CD8-positive, alpha-beta memory T cell (primary cell): ENCODE results near the gene GPC6. TPM values are rescaled to one million over a fixed set of nuclear protein-coding genes. Genes with fewer than 3 reads are reported as not detected.

Experiments
- CTCF ChIA-PET: fragments of 350-600 bp; sonication (Branson Sonifier 250); formaldehyde crosslinking; loops from one replicate; lab custom pipeline; 2021; ENCODE audit warnings: antibody characterized with exemption; lab: Charles Lee
- POLR2A ChIA-PET: fragments of 350-600 bp; sonication (Branson Sonifier 250); formaldehyde crosslinking; loops from one replicate; lab custom pipeline; 2021; ENCODE audit warnings: antibody characterized with exemption; lab: Charles Lee
- DNase-seq, 5 donors: peaks; one replicate each; pipeline versions ENCODE4 v3.0.0 to v3.0.0-alpha.2; 2020 to 2022; ENCODE audit warnings: mixed read lengths in 1 of 5
- H3K27ac ChIP-seq: one replicate; pipeline ENCODE4 v1.7.0; 2013; ENCODE audit warnings: low read depth, mild to moderate bottlenecking, low read length, moderate library complexity
- H3K27me3 ChIP-seq: 2 replicates; pipeline ENCODE4 v1.7.0; 2013; ENCODE audit warnings: low read length, mild to moderate bottlenecking; ENCODE audit not compliant: insufficient read depth, poor library complexity, severe bottlenecking
- H3K36me3 ChIP-seq: 2 replicates; pipeline ENCODE4 v1.7.0; 2013; ENCODE audit warnings: mild to moderate bottlenecking, low read length, moderate library complexity; ENCODE audit not compliant: insufficient read depth
- H3K4me1 ChIP-seq: 2 replicates; pipeline ENCODE4 v1.7.0; 2013; ENCODE audit warnings: mild to moderate bottlenecking, low read length, moderate library complexity; ENCODE audit not compliant: insufficient read depth
- H3K4me3 ChIP-seq: 2 replicates; pipeline ENCODE4 v1.7.0; 2013; ENCODE audit warnings: mild to moderate bottlenecking, low read length
- H3K9me3 ChIP-seq: 2 replicates; pipeline ENCODE4 v1.7.0; 2013; ENCODE audit warnings: mild to moderate bottlenecking, low read length
- H3K27ac Mint-ChIP-seq, 8 donors: one replicate each; pipeline ENCODE4 v1.8.0; 2020 to 2021; ENCODE audit warnings: mixed read lengths in 8 of 8, mild to moderate bottlenecking in 6 of 8, inconsistent platforms in 3 of 8, moderate library complexity in 3 of 8
- H3K27me3 Mint-ChIP-seq, 2 donors: one replicate each; pipeline ENCODE4 v1.8.0; 2020 to 2021; ENCODE audit warnings: mixed read lengths in 2 of 2, mild to moderate bottlenecking in 1 of 2, moderate library complexity in 1 of 2
- H3K36me3 Mint-ChIP-seq, 3 donors: one replicate each; pipeline ENCODE4 v1.8.0; 2020 to 2021; ENCODE audit warnings: mixed read lengths in 3 of 3, inconsistent platforms in 1 of 3, mild to moderate bottlenecking in 1 of 3
- H3K4me1 Mint-ChIP-seq, 3 donors: one replicate each; pipeline ENCODE4 v1.8.0; 2020 to 2021; ENCODE audit warnings: mixed read lengths in 3 of 3, inconsistent platforms in 1 of 3, mild to moderate bottlenecking in 1 of 3
- H3K4me3 Mint-ChIP-seq, 7 donors: one replicate each; pipeline ENCODE4 v1.8.0; 2020 to 2021; ENCODE audit warnings: mixed read lengths in 7 of 7, mild to moderate bottlenecking in 6 of 7, moderate library complexity in 4 of 7, inconsistent platforms in 2 of 7
- H3K9me3 Mint-ChIP-seq, 5 donors: one replicate each; pipeline ENCODE4 v1.8.0; 2020 to 2022; ENCODE audit warnings: mixed read lengths in 5 of 5, mild to moderate bottlenecking in 3 of 5, moderate library complexity in 2 of 5, inconsistent platforms in 1 of 5
- polyA plus RNA-seq: library from polyadenylated mRNA; unstranded; fragments of 300-500 nt; fragmentation: Illumina TruSeq; gene quantifications from one replicate; pipeline ENCODE4 v1.2.3, GENCODE V29; 2021
- total RNA-seq, 2 experiments: library from RNA; stranded (reverse); gene quantifications; one replicate each; pipeline ENCODE4 v1.2.3, GENCODE V29; 2021

Gene GPC6
- total and polyA plus RNA-seq, 3 experiments from 2014 or later: not detected

DNA sequence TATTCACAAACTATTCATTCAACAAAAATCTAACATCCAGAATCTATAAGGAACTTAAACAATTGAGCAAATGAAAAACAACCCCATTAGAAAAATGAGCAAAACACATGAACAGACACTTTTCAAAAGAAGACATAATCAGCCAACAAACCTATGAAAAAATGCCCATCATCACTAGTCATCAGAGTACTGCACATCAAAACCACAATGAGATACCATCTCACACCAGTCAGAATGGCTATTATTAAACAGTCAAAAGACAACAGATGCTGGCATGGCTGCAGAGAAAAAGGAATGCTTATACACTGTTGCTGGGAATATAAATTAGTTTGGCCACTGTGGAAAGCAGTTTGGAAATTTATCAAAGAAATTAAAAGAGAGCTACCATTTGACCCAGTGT is 487.6 kb downstream of the GPC6 start:
- no peak overlapping the region for H3K27ac Mint-ChIP-seq

DNA sequence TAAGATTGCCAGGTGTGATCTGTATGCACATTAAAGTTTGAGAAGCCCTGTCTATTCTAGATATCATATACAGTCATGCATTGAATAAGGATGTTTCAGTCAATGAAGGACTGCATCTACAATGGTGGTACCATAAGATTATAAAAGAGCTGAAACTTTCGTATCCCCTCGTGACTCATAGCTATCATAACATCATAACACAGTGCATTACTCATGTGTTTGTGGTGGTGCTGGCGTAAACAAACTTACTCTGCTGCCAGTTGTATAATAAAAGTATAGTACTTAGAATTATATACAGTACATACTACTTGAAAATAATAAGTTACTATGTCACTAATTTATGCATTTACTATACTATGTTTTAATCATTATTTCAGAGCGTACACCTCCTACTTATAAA is 489.3 kb downstream of the GPC6 start:
- DNase-seq: no peak
- Mint-ChIP-seq H3K4me1 (no peaks in the 10 kb centered on the region), H3K27me3 (no peaks in the 10 kb centered on the region), H3K4me3 (no peak overlapping the region), H3K36me3 (no peaks in the 10 kb centered on the region), H3K9me3 (peaks cover 10 to 31% (median 15%) of the 10 kb centered on the region in 5 donors), H3K27ac (no peak overlapping the region)
- Histone ChIP-seq H3K36me3 (no peaks in the 10 kb centered on the region), H3K27me3 (no peaks in the 10 kb centered on the region), H3K4me3 (no peak overlapping the region), H3K9me3 (no peaks in the 10 kb centered on the region), H3K4me1 (no peaks in the 10 kb centered on the region), H3K27ac (no peak overlapping the region)
- ChIA-PET POLR2A (no interaction called here), CTCF (interaction anchor here (1.5 kb wide), 1 partner anchor 14 kb away, joined by 3 read pairs; no protein-coding TSS in a partner anchor)

More for the DNA sequence above, 487.6 kb downstream of the GPC6 start:
- Histone ChIP-seq H3K27ac (no peak overlapping the region), H3K4me1 (no peaks in the 10 kb centered on the region), H3K27me3 (no peaks in the 10 kb centered on the region), H3K4me3 (no peak overlapping the region), H3K9me3 (no peaks in the 10 kb centered on the region), H3K36me3 (no peaks in the 10 kb centered on the region)
- no peaks in the 10 kb centered on the region for H3K36me3 Mint-ChIP-seq
- peaks cover 6 to 25% (median 15%) of the 10 kb centered on the region in 5 donors for H3K9me3 Mint-ChIP-seq
- H3K4me3 Mint-ChIP-seq: no peak overlapping the region
- no peaks in the 10 kb centered on the region for H3K27me3 Mint-ChIP-seq
- CTCF ChIA-PET: no interaction called here
- POLR2A ChIA-PET: no interaction called here
- DNase-seq: no peak
- H3K4me1 Mint-ChIP-seq: no peaks in the 10 kb centered on the region

GRCh38 chr13:93716623-93717022 is 490.0 kb downstream of the GPC6 start:
- ChIA-PET CTCF (no interaction called here), POLR2A (no interaction called here)
- no peaks in the 10 kb centered on the region for H3K27me3 Mint-ChIP-seq
- H3K36me3 Mint-ChIP-seq: no peaks in the 10 kb centered on the region
- H3K27ac Mint-ChIP-seq: no peak overlapping the region
- Histone ChIP-seq H3K27me3 (no peaks in the 10 kb centered on the region), H3K36me3 (no peaks in the 10 kb centered on the region), H3K9me3 (no peaks in the 10 kb centered on the region), H3K4me1 (no peaks in the 10 kb centered on the region), H3K4me3 (no peak overlapping the region), H3K27ac (no peak overlapping the region)
- DNase-seq: no peak
- no peaks in the 10 kb centered on the region for H3K4me1 Mint-ChIP-seq
- H3K9me3 Mint-ChIP-seq: peaks cover 10 to 32% (median 15%) of the 10 kb centered on the region in 5 donors
- no peak overlapping the region for H3K4me3 Mint-ChIP-seq

DNA sequence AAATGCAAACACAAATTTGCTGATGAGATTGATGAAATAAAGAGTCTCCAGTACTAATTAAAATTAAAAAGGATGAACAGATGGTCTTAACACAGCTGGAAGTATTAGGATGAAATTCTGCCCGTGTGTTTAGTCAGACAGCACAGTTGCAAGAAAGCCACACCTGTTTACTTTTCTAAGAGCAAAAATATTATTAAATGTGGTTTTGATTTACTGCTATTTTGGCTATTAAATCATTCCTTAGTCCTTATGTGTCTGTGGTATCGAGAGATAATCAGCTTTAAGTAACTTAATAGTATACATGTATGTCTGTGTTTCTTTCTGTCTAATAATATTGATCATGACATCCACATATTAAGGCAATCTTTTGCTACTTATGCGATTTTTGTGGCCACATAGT is 494.9 kb downstream of the GPC6 start:
- Histone ChIP-seq H3K9me3 (no peaks in the 10 kb centered on the region), H3K27ac (no peak overlapping the region), H3K36me3 (no peaks in the 10 kb centered on the region), H3K4me1 (no peaks in the 10 kb centered on the region), H3K27me3 (no peaks in the 10 kb centered on the region), H3K4me3 (no peak overlapping the region)
- Mint-ChIP-seq H3K36me3 (no peaks in the 10 kb centered on the region), H3K27ac (no peak overlapping the region), H3K27me3 (peaks cover 0 to 2% of the 10 kb centered on the region in 2 donors), H3K9me3 (peaks cover 3 to 8% (median 4%) of the 10 kb centered on the region in 5 donors), H3K4me3 (no peak overlapping the region), H3K4me1 (no peaks in the 10 kb centered on the region)
- DNase-seq: no peak
- ChIA-PET CTCF (no interaction called here), POLR2A (no interaction called here)

DNA sequence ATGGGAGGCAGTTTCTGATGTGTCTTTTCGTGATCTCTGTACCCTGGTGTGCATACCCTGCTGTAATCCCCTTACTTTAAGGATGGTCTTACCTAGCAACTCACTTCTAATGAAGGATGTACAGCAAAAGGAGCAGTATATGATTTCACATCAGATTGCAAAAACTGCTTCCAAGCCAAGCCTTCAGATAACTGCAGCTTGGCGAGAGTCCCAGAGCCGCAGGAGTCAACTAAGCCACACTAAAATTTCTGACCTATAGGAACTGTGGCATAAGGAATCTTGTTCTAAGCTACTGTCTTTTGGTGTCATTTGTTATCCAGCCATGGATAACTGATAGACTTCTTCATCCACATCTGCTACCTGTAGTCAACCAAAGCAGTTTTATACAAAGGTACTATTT is 496.7 kb downstream of the GPC6 start:
- peaks cover 0 to 8% (median 5%) of the 10 kb centered on the region in 3 donors for H3K4me1 Mint-ChIP-seq
- Histone ChIP-seq H3K27ac (no peak overlapping the region), H3K36me3 (no peaks in the 10 kb centered on the region), H3K9me3 (no peaks in the 10 kb centered on the region), H3K4me1 (no peaks in the 10 kb centered on the region), H3K27me3 (no peaks in the 10 kb centered on the region), H3K4me3 (no peak overlapping the region)
- no peak for DNase-seq
- POLR2A ChIA-PET: no interaction called here
- H3K4me3 Mint-ChIP-seq: no peak overlapping the region
- peaks cover 0 to 5% of the 10 kb centered on the region in 2 donors for H3K27me3 Mint-ChIP-seq
- no peak overlapping the region for H3K27ac Mint-ChIP-seq
- CTCF ChIA-PET: no interaction called here
- H3K36me3 Mint-ChIP-seq: no peaks in the 10 kb centered on the region
- H3K9me3 Mint-ChIP-seq: peaks cover 0 to 8% (median under 1%) of the 10 kb centered on the region in 5 donors

DNA sequence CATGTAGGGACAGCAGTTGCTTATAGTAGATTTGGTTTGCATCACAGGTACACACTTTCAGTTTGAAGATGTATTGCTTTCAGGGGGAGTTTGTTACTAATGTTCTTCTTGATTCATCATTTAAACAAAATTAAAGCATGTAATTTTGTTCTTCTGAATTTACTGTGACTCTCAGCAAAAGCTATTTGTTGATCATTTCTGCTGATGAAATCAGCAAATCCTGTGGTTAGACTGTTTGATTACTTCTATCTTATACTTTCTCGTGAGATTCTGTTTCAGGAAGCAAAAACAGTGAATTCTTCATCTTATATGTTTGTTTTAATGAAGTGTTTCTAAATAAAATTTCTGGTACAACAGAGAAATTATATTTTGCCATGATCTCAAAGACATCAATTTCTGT is 497.6 kb downstream of the GPC6 start:
- Mint-ChIP-seq H3K9me3 (peaks cover 0 to 8% (median 0%) of the 10 kb centered on the region in 5 donors), H3K4me1 (peaks cover 0 to 8% (median 5%) of the 10 kb centered on the region in 3 donors), H3K36me3 (no peaks in the 10 kb centered on the region), H3K4me3 (no peak overlapping the region), H3K27ac (no peak overlapping the region), H3K27me3 (peaks cover 0 to 5% of the 10 kb centered on the region in 2 donors)
- Histone ChIP-seq H3K27ac (no peak overlapping the region), H3K36me3 (no peaks in the 10 kb centered on the region), H3K4me1 (no peaks in the 10 kb centered on the region), H3K4me3 (no peak overlapping the region), H3K9me3 (no peaks in the 10 kb centered on the region), H3K27me3 (no peaks in the 10 kb centered on the region)
- POLR2A ChIA-PET: no interaction called here
- no peak for DNase-seq
- CTCF ChIA-PET: no interaction called here

GRCh38 chr13:93726173-93726957 is 499.8 kb downstream of the GPC6 start:
- H3K4me3 ChIP-seq: no peak overlapping the region
- no peaks in the 10 kb centered on the region for H3K36me3 Mint-ChIP-seq
- H3K27me3 Mint-ChIP-seq: peaks cover 0 to 9% of the 10 kb centered on the region in 2 donors
- no peak overlapping the region for H3K27ac ChIP-seq
- H3K27ac Mint-ChIP-seq: no peak overlapping the region
- H3K4me3 Mint-ChIP-seq: no peak overlapping the region
- peaks cover 0 to 8% (median 5%) of the 10 kb centered on the region in 3 donors for H3K4me1 Mint-ChIP-seq
- no peaks in the 10 kb centered on the region for H3K36me3 ChIP-seq
- CTCF ChIA-PET: no interaction called here
- no peaks in the 10 kb centered on the region for H3K4me1 ChIP-seq
- no peaks in the 10 kb centered on the region for H3K9me3 Mint-ChIP-seq
- H3K27me3 ChIP-seq: no peaks in the 10 kb centered on the region
- DNase-seq: no peak
- POLR2A ChIA-PET: no interaction called here
- H3K9me3 ChIP-seq: no peaks in the 10 kb centered on the region

DNA sequence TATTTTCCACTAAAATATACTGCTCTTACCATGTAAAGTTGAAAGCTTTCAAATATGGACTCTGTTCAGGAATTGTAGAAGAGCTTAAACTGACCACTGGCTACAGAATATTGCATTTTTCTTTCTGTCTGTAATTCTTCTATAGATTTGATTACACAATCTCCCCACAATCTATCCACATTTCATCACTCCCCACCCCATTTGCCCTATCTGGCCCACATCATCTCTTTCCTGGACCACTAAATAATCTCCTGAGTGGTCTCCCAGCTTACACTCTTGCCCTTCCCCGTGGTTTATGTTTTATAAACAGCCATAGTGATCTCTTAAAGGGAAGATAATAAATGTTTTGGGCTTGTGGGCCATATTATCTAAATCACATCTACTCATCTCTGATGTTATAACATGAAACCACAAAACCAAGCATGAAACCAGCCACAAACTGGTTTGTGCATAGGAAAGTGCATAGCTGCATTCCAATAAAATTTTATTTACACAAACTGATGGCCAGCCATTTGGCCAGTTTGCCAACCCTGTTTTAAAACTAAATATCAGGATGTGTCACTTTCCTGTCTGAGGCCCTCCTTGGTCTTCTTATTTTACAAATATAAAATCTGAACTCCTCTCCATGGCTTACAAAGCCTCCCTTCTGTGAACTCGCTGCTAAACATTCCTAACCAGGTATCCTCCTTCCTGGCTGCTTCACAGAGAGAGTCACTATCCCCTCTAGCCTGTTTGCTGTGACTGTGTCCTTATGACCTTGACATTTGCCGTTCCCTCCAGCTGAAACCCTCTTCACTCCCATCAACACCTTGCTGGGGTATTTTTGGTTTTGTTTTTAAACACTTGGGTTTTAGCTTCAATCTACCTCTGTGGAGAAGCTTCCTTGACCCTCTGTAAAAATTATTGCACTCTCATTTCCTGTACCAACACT is 500.9 kb downstream of the GPC6 start:
- H3K9me3 Mint-ChIP-seq: no peaks in the 10 kb centered on the region
- H3K27ac ChIP-seq: no peak overlapping the region
- H3K4me1 Mint-ChIP-seq: peaks cover 0 to 8% (median 5%) of the 10 kb centered on the region in 3 donors
- H3K27ac Mint-ChIP-seq: peak overlapping the region in 1 of 8 donors; percentile 48
- no peaks in the 10 kb centered on the region for H3K4me1 ChIP-seq
- DNase-seq: no peak
- no peaks in the 10 kb centered on the region for H3K9me3 ChIP-seq
- H3K27me3 Mint-ChIP-seq: peaks cover 0 to 9% of the 10 kb centered on the region in 2 donors
- no peaks in the 10 kb centered on the region for H3K36me3 ChIP-seq
- no peak overlapping the region for H3K4me3 ChIP-seq
- ChIA-PET CTCF (no interaction called here), POLR2A (no interaction called here)
- H3K36me3 Mint-ChIP-seq: no peaks in the 10 kb centered on the region
- no peak overlapping the region for H3K4me3 Mint-ChIP-seq
- no peaks in the 10 kb centered on the region for H3K27me3 ChIP-seq
